ENCODE results near the gene TXNIP. TPM values are rescaled to one million over a fixed set of nuclear protein-coding genes. Genes with fewer than 3 reads are reported as not detected.
"Not testable (repeated sequence)": the region's sequence is repeated elsewhere in the genome, so short reads cannot be mapped to it uniquely, and the experiment has no call there.

The TXNIP gene
- total RNA-seq, 2 donors from 2014 or later: 618 to 736 TPM

DNA sequence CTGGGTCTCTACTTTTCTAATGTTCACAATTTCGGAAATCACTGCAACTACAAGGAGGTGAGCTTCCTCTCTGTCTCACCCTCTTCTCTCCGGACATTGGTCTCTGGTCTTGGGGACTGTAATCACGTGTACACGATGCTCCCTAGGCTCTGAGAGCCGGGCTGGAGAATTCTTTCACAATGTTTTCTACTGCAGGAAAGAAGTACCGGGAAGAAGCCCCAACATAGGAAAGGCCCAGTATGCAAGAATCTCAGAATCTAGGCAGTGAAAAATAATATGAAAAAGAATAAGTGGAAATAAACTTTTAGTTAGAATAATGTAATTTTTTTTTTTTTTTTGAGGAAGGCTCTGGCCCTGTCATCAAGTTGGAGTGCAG, 38.7 kb upstream of the TXNIP start:
- Histone ChIP-seq H3K9me3 (no peaks in the 10 kb centered on the region), H3K27me3 (replicated peaks; ENCODE audit: insufficient read depth) (no peaks in the 10 kb centered on the region), H3K27ac (peak overlapping the region in 1 of 2 donors; percentile 89), H3K36me3 (no peaks in the 10 kb centered on the region), H3K4me3 (peak overlapping the region in 1 of 2 donors; percentile 14), H3K4me1 (replicated peaks) (peaks cover 2% of the 10 kb centered on the region)
- intact Hi-C loops (cut with DNase I): loop anchor here (5.0 kb wide), 1 partner anchor 73 kb away; the partner anchor contains the start of genes ANKRD34A and POLR3GL
- DNase-seq (ENCODE audit: low spot score): no peak
- TF ChIP-seq POLR2AphosphoS5 (IDR thresholded peaks at IDR 0.05) (no peak), POLR2A (IDR thresholded peaks at IDR 0.05) (no peak)
- TF ChIP-seq, protein P1, sequence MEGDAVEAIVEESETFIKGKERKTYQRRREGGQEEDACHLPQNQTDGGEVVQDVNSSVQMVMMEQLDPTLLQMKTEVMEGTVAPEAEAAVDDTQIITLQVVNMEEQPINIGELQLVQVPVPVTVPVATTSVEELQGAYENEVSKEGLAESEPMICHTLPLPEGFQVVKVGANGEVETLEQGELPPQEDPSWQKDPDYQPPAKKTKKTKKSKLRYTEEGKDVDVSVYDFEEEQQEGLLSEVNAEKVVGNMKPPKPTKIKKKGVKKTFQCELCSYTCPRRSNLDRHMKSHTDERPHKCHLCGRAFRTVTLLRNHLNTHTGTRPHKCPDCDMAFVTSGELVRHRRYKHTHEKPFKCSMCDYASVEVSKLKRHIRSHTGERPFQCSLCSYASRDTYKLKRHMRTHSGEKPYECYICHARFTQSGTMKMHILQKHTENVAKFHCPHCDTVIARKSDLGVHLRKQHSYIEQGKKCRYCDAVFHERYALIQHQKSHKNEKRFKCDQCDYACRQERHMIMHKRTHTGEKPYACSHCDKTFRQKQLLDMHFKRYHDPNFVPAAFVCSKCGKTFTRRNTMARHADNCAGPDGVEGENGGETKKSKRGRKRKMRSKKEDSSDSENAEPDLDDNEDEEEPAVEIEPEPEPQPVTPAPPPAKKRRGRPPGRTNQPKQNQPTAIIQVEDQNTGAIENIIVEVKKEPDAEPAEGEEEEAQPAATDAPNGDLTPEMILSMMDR (IDR thresholded peaks at IDR 0.05): no peak
- WGBS: 35% methylated on average over 6 of the region's 6 CpGs

DNA sequence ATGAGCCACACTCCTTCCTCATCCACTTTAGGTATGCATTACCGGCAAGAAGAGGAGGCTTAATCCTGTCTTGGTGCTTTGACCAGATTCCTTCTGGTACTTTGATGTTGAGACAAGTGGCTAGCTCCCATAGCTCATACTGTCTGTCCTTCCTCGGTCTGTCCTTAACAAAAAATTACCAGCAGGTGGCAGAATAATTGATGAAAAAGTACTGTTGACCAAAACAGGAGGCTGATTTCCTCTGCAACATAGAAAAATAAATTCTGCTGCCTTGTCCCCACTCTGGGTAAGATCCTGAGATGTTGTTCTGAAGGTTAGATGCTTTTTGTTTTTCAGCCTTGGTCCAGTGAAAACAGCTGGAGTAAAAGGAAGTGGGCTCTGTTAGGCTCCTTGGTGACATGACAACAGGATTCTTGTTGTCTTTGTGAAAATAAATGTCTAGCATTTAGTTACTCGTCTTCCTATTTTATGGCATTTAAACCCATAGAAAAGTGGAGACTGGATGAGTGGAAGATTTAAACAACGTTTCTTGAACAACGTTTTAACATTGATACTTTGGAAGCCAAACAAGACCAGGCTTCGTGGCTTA, 36.3 kb upstream of the TXNIP start:
- intact Hi-C loops (cut with DNase I): no loop called here
- Histone ChIP-seq H3K36me3 (no peaks in the 10 kb centered on the region), H3K27me3 (replicated peaks; ENCODE audit: insufficient read depth) (no peaks in the 10 kb centered on the region), H3K4me1 (replicated peaks) (peaks cover 2% of the 10 kb centered on the region), H3K9me3 (no peaks in the 10 kb centered on the region), H3K4me3 (no peak overlapping the region), H3K27ac (no peak overlapping the region)
- 56% methylated on average over 6 of the region's 6 CpGs for WGBS
- no peak for TF ChIP-seq POLR2A (IDR thresholded peaks at IDR 0.05)
- TF ChIP-seq, protein P1 (IDR thresholded peaks at IDR 0.05): peak in 3 of 4 experiments; percentile 37 to 53 (median 43)
- no peak for DNase-seq (ENCODE audit: low spot score)

DNA sequence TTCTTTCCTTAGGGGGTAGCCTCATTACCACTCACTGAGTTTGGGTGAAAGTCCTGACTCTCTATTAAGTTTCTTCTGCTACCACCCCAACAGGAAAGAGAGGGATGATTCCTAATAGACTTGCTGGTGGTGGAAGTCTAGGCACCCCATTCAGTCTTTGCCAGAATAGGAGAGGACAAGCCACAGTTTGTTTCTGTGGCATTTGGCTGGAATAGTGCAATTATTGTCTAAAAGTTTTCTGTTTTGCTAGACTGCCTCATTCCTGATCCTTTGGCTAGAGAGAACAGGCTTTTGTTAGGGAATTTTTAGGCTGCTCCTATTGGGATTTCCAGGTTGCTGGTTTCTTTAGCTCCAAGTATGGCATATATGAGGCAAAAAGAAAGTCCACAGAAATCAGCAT, 35.1 kb upstream of the TXNIP start:
- intact Hi-C loops (cut with DNase I): no loop called here
- TF ChIP-seq, protein P1 (IDR thresholded peaks at IDR 0.05): no peak
- no peak for TF ChIP-seq POLR2A (IDR thresholded peaks at IDR 0.05)
- H3K9me3 ChIP-seq: no peaks in the 10 kb centered on the region

DNA sequence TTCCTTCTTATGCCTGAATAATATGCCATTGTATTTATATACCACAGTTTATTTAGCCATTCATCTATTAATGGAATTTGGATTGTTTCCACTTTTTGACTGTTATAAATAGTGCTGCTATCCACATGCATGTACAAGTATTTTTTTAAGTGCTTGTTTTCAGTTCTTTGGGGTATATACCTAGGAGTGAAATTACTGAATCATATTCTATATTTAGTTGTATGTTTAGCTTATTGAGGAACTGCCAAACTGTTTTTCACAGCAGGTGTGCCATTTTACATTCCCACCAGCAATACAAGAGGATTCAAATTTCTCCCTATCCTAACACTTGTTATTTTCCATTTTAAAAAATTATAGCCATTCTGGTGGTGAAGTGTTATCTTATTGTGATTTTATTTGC, 32.7 kb upstream of the TXNIP start:
- Histone ChIP-seq H3K4me3 (no peak overlapping the region), H3K27ac (no peak overlapping the region), H3K4me1 (replicated peaks) (no peaks in the 10 kb centered on the region), H3K27me3 (replicated peaks; ENCODE audit: insufficient read depth) (no peaks in the 10 kb centered on the region), H3K9me3 (no peaks in the 10 kb centered on the region), H3K36me3 (no peaks in the 10 kb centered on the region)
- TF ChIP-seq, protein P1 (IDR thresholded peaks at IDR 0.05): no peak
- TF ChIP-seq POLR2A (IDR thresholded peaks at IDR 0.05): no peak
- TF ChIP-seq POLR2AphosphoS5 (IDR thresholded peaks at IDR 0.05): no peak
- no peak for DNase-seq (ENCODE audit: low spot score)
- intact Hi-C loops (cut with DNase I): no loop called here

More for the DNA sequence above, 35.1 kb upstream of the TXNIP start:
- H3K4me1 ChIP-seq (replicated peaks): peaks cover 2% of the 10 kb centered on the region
- no peaks in the 10 kb centered on the region for H3K36me3 ChIP-seq
- no peaks in the 10 kb centered on the region for H3K27me3 ChIP-seq (replicated peaks; ENCODE audit: insufficient read depth)
- no peak for DNase-seq (ENCODE audit: low spot score)
- no peak overlapping the region for H3K27ac ChIP-seq
- H3K4me3 ChIP-seq: no peak overlapping the region

DNA sequence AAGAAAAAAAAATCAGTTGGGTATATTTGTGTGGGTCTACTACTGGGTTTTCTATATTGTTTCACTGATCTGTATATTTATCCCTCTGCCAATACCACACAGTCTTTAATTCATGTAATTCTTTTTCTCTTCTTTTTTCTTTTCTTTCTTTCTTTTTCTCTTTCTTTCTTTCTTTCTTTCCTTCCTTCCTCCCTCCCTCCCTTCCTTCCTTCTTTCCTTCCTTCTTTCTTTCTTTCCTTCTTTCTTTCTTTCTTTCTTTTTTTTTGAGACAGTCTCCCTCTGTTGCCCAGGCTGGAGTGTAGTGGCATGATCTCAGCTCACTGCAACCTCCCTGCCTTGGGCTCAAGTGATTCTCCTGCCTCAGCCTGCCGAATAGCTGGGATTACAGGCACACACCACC, 30.3 kb upstream of the TXNIP start:
- H3K4me1 ChIP-seq (replicated peaks); H3K4me3 ChIP-seq; H3K27me3 ChIP-seq (replicated peaks; ENCODE audit: insufficient read depth); DNase-seq (ENCODE audit: low spot score); H3K27ac ChIP-seq; H3K9me3 ChIP-seq; intact Hi-C loops (cut with DNase I); H3K36me3 ChIP-seq: not testable (repeated sequence)
- 60% methylated on average over 1 of the region's 1 CpG for WGBS

DNA sequence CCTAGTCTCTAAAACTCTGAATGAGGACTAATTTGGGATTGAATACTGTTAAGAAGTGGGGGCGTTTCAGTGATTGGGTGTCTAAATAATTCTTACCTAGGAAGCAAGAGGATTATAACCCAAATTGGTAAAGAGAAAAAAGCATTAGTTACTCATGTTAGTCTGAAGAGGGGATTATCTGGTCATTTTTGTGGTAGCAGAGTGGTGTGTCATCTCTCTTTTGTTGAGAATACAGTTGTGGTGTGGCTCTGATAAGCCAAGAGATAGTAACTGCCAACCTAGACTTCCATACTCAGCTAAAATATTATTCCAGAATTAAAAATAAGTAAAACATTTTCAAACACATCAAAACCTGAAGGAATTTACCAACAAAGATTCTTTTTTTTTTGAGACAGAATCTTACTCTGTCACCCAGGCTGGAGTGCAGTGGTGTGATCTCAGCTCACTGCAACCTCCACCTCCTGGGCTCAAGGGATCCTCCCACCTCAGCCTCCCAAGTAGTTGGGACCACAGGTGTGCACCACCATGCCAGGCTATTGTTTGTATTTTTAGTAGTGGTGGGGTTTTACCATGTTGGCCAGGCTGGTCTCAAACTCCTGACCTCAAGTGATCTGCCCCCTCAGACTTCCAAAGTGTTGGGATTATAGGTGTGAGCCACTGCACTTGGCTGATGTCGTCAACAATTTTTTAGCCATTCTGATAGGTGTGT, 29.6 kb upstream of the TXNIP start:
- H3K27me3 ChIP-seq (replicated peaks; ENCODE audit: insufficient read depth); H3K27ac ChIP-seq; H3K4me1 ChIP-seq (replicated peaks); H3K36me3 ChIP-seq; intact Hi-C loops (cut with DNase I); DNase-seq (ENCODE audit: low spot score); H3K9me3 ChIP-seq; H3K4me3 ChIP-seq: not testable (repeated sequence)
- 87% methylated on average over 2 of the region's 2 CpGs for WGBS

Data from prostate gland (tissue), 2 donors.